Ovary (tissue), 9 donors: ENCODE results near the gene PERP. TPM values are rescaled to one million over a fixed set of nuclear protein-coding genes. Genes with fewer than 3 reads are reported as not detected.

Experiments
- DNase-seq, 5 donors: peaks; one replicate each; pipeline ENCODE4 v3.0.0-alpha.2; 2019 to 2020
- H3K27ac ChIP-seq, 2 donors: fragments of 200-600 bp; one replicate each; pipeline versions ENCODE4 v1.5.1 to v1.8.0; 2019 to 2022
- H3K27me3 ChIP-seq: fragments of 200-600 bp; one replicate; pipeline ENCODE4 v1.8.0; 2022
- H3K36me3 ChIP-seq: fragments of 200-600 bp; sonication (generic); one replicate; pipeline ENCODE4 v1.5.1; 2019
- H3K4me1 ChIP-seq: one replicate; pipeline ENCODE4 v1.8.1; 2013; ENCODE audit warnings: mild to moderate bottlenecking, moderate library complexity; ENCODE audit not compliant: insufficient read depth
- H3K4me3 ChIP-seq: fragments of 200-600 bp; sonication (generic); one replicate; pipeline ENCODE4 v1.5.1; 2017
- H3K9me3 ChIP-seq, 2 donors: fragments of 200-600 bp in 1 of 2; sonication (generic) in 1 of 2; one replicate each; pipeline versions ENCODE4 v1.5.1 to v1.8.1; 2013 to 2019; ENCODE audit warnings: mild to moderate bottlenecking in 1 of 2, moderate library complexity in 1 of 2
- CTCF ChIP-seq, 3 donors: fragments of 450-650 bp in 2 of 3; fragments of 200-600 bp in 1 of 3; IDR thresholded peaks; one replicate each; pipeline versions ENCODE4 v1.5.1 to v1.8.0; 2016 to 2022; ENCODE audit warnings: antibody characterized with exemption in 3 of 3, mild to moderate bottlenecking in 1 of 3
- EP300 ChIP-seq: sonication (generic); formaldehyde crosslinking; IDR thresholded peaks from one replicate; pipeline ENCODE4 v1.6.1; 2017; ENCODE audit warnings: antibody characterized with exemption
- POLR2A ChIP-seq: fragments of 450-650 bp; IDR thresholded peaks from one replicate; pipeline ENCODE4 v1.6.1; 2017; ENCODE audit warnings: antibody characterized with exemption, mild to moderate bottlenecking, moderate library complexity
- WGBS, 3 donors: extraction: QIAGEN DNeasy Blood & Tissue Kit in 1 of 3; methylation state at CpG; one replicate each; pipeline versions ENCODE4 v1.1.5 to v1.1.7; 2013 to 2017; 5-methylcytosine and 5-hydroxymethylcytosine counted together
- intact Hi-C, 4 donors: fragments of 100-400 bp; cut with DNase I; formaldehyde crosslinking; loops; one replicate each; pipeline versions ENCODE4 v1.11.0 to v1.15.1; 2022 to 2023
- polyA plus RNA-seq, 2 donors: library from polyadenylated mRNA; stranded (reverse); fragments of 200-250 nt in 1 of 2; fragments of 350-450 nt in 1 of 2; fragmentation: Illumina TruSeq in 1 of 2; extraction: RNeasy Lipid Tissue Mini Kit (QIAGEN cat#74804) in 1 of 2; gene quantifications; one replicate each; pipeline ENCODE4 v1.2.3, GENCODE V29; 2013 to 2014
- total RNA-seq, 7 donors: library from RNA; depleted of rRNA in 2 of 7; stranded (reverse); fragments of >200 nt in 2 of 7; fragmentation: NEBNext Ultra II Directional in 3 of 7; extraction: Animal tissue kit (Norgen Biotek cat#: 25700) in 3 of 7; gene quantifications; one replicate each; pipeline versions ENCODE4 v1.1.0 to v1.2.4, GENCODE V29; 2016 to 2023
- donor health status: DM: no; HTN: no; CAD: no; lungs with moderate emphysema.
- donor health status: DM: no; HTN: no; CAD: no.
- donor health status: Bipolar disorder and iron deficiency.
- donor health status: DM: yes; HTN: yes; CAD: no.
- donor health status: DM: no; HTN: no; CAD: no.
- donor health status: DM: yes; HTN: yes; CAD: no.

Gene PERP
- total and polyA plus RNA-seq, 9 donors = 3.1 to 56.2 (median 7.8) TPM

GRCh38 chr6:138142806-138143205 lies 35.6 kb upstream of the PERP start:
- Histone ChIP-seq H3K27me3 (no peaks in the 10 kb centered on the region), H3K9me3 (no peaks in the 10 kb centered on the region), H3K27ac (no peak overlapping the region), H3K4me3 (no peak overlapping the region), H3K36me3 (no peaks in the 10 kb centered on the region), H3K4me1 (no peaks in the 10 kb centered on the region)
- 76 to 84% (median 76%) methylated on average over 4 of the region's 4 CpGs for WGBS, 3 donors
- TF ChIP-seq CTCF (IDR thresholded peaks at IDR 0.05) = no peak
- no peak for TF ChIP-seq POLR2A
- TF ChIP-seq EP300 = no peak
- DNase-seq = no peak
- intact Hi-C loops = no loop called here

GRCh38 chr6:138129190-138129589 lies 22.0 kb upstream of the PERP start:
- 82 to 93% (median 91%) methylated on average over 8 of the region's 8 CpGs for WGBS, 3 donors

GRCh38 chr6:138128096-138128495 lies 20.9 kb upstream of the PERP start:
- DNase-seq = no peak
- H3K36me3 ChIP-seq = no peaks in the 10 kb centered on the region
- WGBS, 3 donors = 78 to 87% (median 80%) methylated on average over 3 of the region's 3 CpGs
- TF ChIP-seq POLR2A (no peak), CTCF (IDR thresholded peaks at IDR 0.05) (no peak), EP300 (no peak)
- no peaks in the 10 kb centered on the region for H3K9me3 ChIP-seq
- no peaks in the 10 kb centered on the region for H3K4me1 ChIP-seq
- H3K27me3 ChIP-seq = no peaks in the 10 kb centered on the region
- no peak overlapping the region for H3K27ac ChIP-seq
- no peak overlapping the region for H3K4me3 ChIP-seq
- intact Hi-C loops = loop anchor here in 1 of 4 donors (5.0 to 10.0 kb wide), 2 partner anchors 634 to 1167 kb away; partner anchors contain the start of gene TXLNB

More at GRCh38 chr6:138129190-138129589, 22.0 kb upstream of the PERP start:
- TF ChIP-seq CTCF (IDR thresholded peaks at IDR 0.05) = no peak
- no peak for TF ChIP-seq POLR2A
- no peak for TF ChIP-seq EP300
- H3K27me3 ChIP-seq = no peaks in the 10 kb centered on the region
- no peak for DNase-seq
- no peaks in the 10 kb centered on the region for H3K36me3 ChIP-seq
- intact Hi-C loops = loop anchor here in 1 of 4 donors (5.0 to 10.0 kb wide), 2 partner anchors 633 to 1166 kb away; partner anchors contain the start of gene TXLNB
- no peak overlapping the region for H3K27ac ChIP-seq
- no peaks in the 10 kb centered on the region for H3K9me3 ChIP-seq
- H3K4me3 ChIP-seq = no peak overlapping the region
- H3K4me1 ChIP-seq = no peaks in the 10 kb centered on the region

- no peak for DNase-seq
- 78 to 87% (median 80%) methylated on average over 4 of the region's 4 CpGs for WGBS, 3 donors
- H3K4me3 ChIP-seq = no peak overlapping the region
- intact Hi-C loops = loop anchor here in 1 of 4 donors (10.0 kb wide), 1 partner anchor 1171 kb away; the partner anchor contains the start of gene TXLNB
- H3K27ac ChIP-seq = no peak overlapping the region
- H3K9me3 ChIP-seq = no peaks in the 10 kb centered on the region
- no peaks in the 10 kb centered on the region for H3K4me1 ChIP-seq
- no peaks in the 10 kb centered on the region for H3K36me3 ChIP-seq
- no peak for TF ChIP-seq CTCF (IDR thresholded peaks at IDR 0.05)
- no peak for TF ChIP-seq POLR2A
- no peak for TF ChIP-seq EP300
- no peaks in the 10 kb centered on the region for H3K27me3 ChIP-seq
These were observed 16.9 kb upstream of the PERP start for GRCh38 chr6:138124096-138124495.
